ENCODE results near the gene RYR1. TPM values are rescaled to one million over a fixed set of nuclear protein-coding genes. Genes with fewer than 3 reads are reported as not detected.

Gene RYR1
- polyA plus RNA-seq, 1 of the 3 experiments (the other 2 are of a cell fraction): under 0.01 TPM

DNA sequence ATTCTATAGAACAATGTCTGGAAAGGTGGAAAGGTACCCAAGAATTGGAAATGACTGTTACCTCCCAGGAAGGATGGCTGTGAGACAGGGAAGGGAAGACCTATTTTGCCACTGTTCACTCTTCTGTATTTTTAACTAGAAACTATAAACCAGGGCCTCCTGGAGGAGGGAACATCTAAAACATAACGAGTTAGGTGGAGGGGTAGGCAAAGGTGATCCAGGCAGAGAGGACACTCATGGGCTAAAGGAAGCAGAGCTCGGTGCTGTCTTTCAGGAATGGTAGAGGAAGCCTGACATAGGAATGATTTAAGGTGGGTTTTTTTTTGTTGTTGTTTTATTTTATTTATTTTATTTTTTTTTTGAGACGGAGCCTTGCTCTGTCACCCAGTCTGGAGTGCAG, 191.3 kb downstream of the RYR1 start:
- H3K4me1 ChIP-seq (ENCODE audit: control insufficient read depth in 1 of 2, insufficient read depth in 2 of 2, low read depth in 1 of 2, low read length in 1 of 2): peaks cover 0 to 6% of the 10 kb centered on the region in 2 experiments; a peak in 1 of 4 replicates
- TF ChIP-seq MEF2A (IDR thresholded peaks at IDR 0.05; ENCODE audit: borderline replicate concordance, low read depth): no peak
- TF ChIP-seq, protein P1, sequence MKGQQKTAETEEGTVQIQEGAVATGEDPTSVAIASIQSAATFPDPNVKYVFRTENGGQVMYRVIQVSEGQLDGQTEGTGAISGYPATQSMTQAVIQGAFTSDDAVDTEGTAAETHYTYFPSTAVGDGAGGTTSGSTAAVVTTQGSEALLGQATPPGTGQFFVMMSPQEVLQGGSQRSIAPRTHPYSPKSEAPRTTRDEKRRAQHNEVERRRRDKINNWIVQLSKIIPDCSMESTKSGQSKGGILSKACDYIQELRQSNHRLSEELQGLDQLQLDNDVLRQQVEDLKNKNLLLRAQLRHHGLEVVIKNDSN (IDR thresholded peaks at IDR 0.05; ENCODE audit: borderline replicate concordance, low read depth): no peak
- TF ChIP-seq, protein P2, sequence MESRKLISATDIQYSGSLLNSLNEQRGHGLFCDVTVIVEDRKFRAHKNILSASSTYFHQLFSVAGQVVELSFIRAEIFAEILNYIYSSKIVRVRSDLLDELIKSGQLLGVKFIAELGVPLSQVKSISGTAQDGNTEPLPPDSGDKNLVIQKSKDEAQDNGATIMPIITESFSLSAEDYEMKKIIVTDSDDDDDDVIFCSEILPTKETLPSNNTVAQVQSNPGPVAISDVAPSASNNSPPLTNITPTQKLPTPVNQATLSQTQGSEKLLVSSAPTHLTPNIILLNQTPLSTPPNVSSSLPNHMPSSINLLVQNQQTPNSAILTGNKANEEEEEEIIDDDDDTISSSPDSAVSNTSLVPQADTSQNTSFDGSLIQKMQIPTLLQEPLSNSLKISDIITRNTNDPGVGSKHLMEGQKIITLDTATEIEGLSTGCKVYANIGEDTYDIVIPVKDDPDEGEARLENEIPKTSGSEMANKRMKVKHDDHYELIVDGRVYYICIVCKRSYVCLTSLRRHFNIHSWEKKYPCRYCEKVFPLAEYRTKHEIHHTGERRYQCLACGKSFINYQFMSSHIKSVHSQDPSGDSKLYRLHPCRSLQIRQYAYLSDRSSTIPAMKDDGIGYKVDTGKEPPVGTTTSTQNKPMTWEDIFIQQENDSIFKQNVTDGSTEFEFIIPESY (IDR thresholded peaks at IDR 0.05; ENCODE audit: borderline replicate concordance, low read depth): no peak
- TF ChIP-seq MXI1 (IDR thresholded peaks at IDR 0.05; ENCODE audit: low read depth, low read length): no peak
- no peak for TF ChIP-seq GATA2 (CRISPR knock-in tag; IDR thresholded peaks at IDR 0.05)
- no peak for TF ChIP-seq RCOR1 (IDR thresholded peaks at IDR 0.05; ENCODE audit: low read length)
- TF ChIP-seq, protein P3, sequence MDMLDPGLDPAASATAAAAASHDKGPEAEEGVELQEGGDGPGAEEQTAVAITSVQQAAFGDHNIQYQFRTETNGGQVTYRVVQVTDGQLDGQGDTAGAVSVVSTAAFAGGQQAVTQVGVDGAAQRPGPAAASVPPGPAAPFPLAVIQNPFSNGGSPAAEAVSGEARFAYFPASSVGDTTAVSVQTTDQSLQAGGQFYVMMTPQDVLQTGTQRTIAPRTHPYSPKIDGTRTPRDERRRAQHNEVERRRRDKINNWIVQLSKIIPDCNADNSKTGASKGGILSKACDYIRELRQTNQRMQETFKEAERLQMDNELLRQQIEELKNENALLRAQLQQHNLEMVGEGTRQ (IDR thresholded peaks at IDR 0.05; ENCODE audit: borderline replicate concordance, low read depth, low read length): no peak
- TF ChIP-seq CHD2 (IDR thresholded peaks at IDR 0.05; ENCODE audit: low read length, partially characterized antibody): no peak
- TF ChIP-seq, protein P4, sequence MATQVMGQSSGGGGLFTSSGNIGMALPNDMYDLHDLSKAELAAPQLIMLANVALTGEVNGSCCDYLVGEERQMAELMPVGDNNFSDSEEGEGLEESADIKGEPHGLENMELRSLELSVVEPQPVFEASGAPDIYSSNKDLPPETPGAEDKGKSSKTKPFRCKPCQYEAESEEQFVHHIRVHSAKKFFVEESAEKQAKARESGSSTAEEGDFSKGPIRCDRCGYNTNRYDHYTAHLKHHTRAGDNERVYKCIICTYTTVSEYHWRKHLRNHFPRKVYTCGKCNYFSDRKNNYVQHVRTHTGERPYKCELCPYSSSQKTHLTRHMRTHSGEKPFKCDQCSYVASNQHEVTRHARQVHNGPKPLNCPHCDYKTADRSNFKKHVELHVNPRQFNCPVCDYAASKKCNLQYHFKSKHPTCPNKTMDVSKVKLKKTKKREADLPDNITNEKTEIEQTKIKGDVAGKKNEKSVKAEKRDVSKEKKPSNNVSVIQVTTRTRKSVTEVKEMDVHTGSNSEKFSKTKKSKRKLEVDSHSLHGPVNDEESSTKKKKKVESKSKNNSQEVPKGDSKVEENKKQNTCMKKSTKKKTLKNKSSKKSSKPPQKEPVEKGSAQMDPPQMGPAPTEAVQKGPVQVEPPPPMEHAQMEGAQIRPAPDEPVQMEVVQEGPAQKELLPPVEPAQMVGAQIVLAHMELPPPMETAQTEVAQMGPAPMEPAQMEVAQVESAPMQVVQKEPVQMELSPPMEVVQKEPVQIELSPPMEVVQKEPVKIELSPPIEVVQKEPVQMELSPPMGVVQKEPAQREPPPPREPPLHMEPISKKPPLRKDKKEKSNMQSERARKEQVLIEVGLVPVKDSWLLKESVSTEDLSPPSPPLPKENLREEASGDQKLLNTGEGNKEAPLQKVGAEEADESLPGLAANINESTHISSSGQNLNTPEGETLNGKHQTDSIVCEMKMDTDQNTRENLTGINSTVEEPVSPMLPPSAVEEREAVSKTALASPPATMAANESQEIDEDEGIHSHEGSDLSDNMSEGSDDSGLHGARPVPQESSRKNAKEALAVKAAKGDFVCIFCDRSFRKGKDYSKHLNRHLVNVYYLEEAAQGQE (IDR thresholded peaks at IDR 0.05; ENCODE audit: low read depth, low read length): no peak
- TF ChIP-seq RFX5 (IDR thresholded peaks at IDR 0.05; ENCODE audit: low read length): no peak
- no peak for TF ChIP-seq YY1 (IDR thresholded peaks at IDR 0.05; ENCODE audit: low read depth)
- TF ChIP-seq RAD21 (IDR thresholded peaks at IDR 0.05; ENCODE audit: low read length): no peak
- no peak for TF ChIP-seq TEAD4 (IDR thresholded peaks at IDR 0.05; ENCODE audit: borderline replicate concordance, insufficient read depth)
- TF ChIP-seq ELF1 (IDR thresholded peaks at IDR 0.05): no peak
- TF ChIP-seq, protein P5, sequence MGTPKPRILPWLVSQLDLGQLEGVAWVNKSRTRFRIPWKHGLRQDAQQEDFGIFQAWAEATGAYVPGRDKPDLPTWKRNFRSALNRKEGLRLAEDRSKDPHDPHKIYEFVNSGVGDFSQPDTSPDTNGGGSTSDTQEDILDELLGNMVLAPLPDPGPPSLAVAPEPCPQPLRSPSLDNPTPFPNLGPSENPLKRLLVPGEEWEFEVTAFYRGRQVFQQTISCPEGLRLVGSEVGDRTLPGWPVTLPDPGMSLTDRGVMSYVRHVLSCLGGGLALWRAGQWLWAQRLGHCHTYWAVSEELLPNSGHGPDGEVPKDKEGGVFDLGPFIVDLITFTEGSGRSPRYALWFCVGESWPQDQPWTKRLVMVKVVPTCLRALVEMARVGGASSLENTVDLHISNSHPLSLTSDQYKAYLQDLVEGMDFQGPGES (IDR thresholded peaks at IDR 0.05; ENCODE audit: low read depth, low read length): no peak
- no peak for TF ChIP-seq FOXM1 (IDR thresholded peaks at IDR 0.05; ENCODE audit: low read depth)
- TF ChIP-seq JUND (IDR thresholded peaks at IDR 0.05): no peak
- TF ChIP-seq, protein P6, sequence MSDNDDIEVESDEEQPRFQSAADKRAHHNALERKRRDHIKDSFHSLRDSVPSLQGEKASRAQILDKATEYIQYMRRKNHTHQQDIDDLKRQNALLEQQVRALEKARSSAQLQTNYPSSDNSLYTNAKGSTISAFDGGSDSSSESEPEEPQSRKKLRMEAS (IDR thresholded peaks at IDR 0.05; ENCODE audit: low read depth): no peak
- TF ChIP-seq TAF1 (IDR thresholded peaks at IDR 0.05; ENCODE audit: borderline replicate concordance, low read depth, low read length): no peak
- TF ChIP-seq RXRA (IDR thresholded peaks at IDR 0.05; ENCODE audit: borderline replicate concordance, low read depth): no peak
- H3K79me2 ChIP-seq (ENCODE audit: insufficient read depth): peaks cover 21% of the 10 kb centered on the region
- H3F3A ChIP-seq (replicated peaks; ENCODE audit: insufficient read depth): no peaks in the 10 kb centered on the region
- no peak overlapping the region for H3K27ac ChIP-seq (ENCODE audit: low read depth in 2 of 2, low read length in 1 of 2)
- ChIA-PET CTCF (interaction anchor here (2.4 kb wide), 1 partner anchor 10 kb away, joined by 14 read pairs; no protein-coding TSS in a partner anchor), POLR2A (no interaction called here)
- no peak for DNase-seq
- H3K4me2 ChIP-seq: no peak overlapping the region
- no peaks in the 10 kb centered on the region for H3K9me3 ChIP-seq
- no peak overlapping the region for H3K9ac ChIP-seq
- no peaks in the 10 kb centered on the region for H3K9me2 ChIP-seq
- H3K36me3 ChIP-seq (replicated peaks in 1 of 2; ENCODE audit: control insufficient read depth in 1 of 2, insufficient read depth in 2 of 2, low read length in 1 of 2): peaks cover 31 to 52% of the 10 kb centered on the region in 2 experiments
- H4K20me1 ChIP-seq (ENCODE audit: insufficient read depth): no peaks in the 10 kb centered on the region
- no peaks in the 10 kb centered on the region for H3K27me3 ChIP-seq (ENCODE audit: insufficient read depth)
- no peak overlapping the region for H2AFZ ChIP-seq (ENCODE audit: low read depth)
- H3K4me3 ChIP-seq (ENCODE audit: low read depth in 2 of 2, low read length in 1 of 2): no peak overlapping the region
- WGBS (ENCODE audit: low lambda C conversion rate): 97% methylated on average over 3 of the region's 3 CpGs

All from SK-N-SH (cell line).